Astrocyte of the spinal cord (primary cell): ENCODE results near the gene LIF.

ENCODE experiments used
- DNase-seq: peaks from one replicate; pipeline ENCODE4 v3.0.0; 2011; ENCODE audit warnings: low read depth, low spot score
- H3K4me3 ChIP-seq: 2 replicates; pipeline ENCODE4 v1.5.1; 2011; ENCODE audit warnings: low read depth, mild to moderate bottlenecking, low read length, moderate library complexity
- in situ Hi-C: cut with HindIII; loops from 2 replicates; pipeline ENCODE4 v1.10.0; 2017; ENCODE audit warnings: low sequenced_read_pairs
- TF ChIP-seq, protein P1 (sequence below): IDR thresholded peaks from 2 replicates; pipeline ENCODE4 v1.5.1; 2012; ENCODE audit warnings: low read depth, mild to moderate bottlenecking, low read length, inconsistent platforms

Gene LIF

DNA sequence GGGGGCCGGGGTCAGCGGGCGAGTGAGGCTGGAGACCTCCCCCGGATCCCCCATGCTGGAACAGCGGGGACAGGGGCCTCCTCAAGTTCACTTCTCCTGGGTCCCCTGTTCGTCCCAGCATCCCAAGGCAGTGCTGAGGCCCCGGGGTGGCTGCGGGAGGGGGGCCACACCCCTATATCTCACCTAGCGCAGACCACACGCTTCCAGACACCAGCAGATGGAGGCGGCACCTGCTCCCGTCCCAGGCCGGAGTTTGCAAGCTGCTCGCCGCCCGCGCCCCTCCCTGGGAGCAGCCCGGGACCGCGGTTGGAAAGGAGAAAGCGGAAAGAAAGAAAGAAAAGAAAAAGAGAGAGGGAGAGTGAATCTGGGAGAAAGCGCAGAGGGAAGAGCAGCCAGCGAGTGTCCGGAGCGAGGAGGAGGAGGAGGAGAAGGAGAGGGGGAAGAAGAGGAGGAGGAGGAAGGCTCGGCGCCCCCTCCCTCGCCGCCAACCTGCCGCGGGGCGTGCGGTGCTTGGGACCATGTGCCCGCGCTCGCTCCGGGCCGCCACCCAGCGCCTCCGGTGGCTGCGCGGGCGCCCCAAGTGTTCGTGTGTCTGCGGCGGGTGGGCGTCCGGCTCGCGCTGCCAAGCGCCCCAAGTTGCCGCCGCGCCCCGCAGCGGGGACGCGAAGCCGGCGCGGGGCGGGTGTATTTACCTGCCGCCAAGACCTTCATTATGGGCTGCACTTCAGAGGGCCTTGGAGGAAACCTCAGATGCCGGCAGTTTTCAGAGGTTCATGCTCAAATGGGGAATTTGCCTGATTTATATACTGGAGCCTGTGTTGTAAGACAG, at the start of gene LIF:
TSS of gene LIF (minus strand) at position 775 of the 829 bp plus-strand sequence. CDS start at position 711, 64 bp downstream.
- peak within 1 kb of the TSS; percentile 74 for H3K4me3 ChIP-seq
- peak; percentile 82 for DNase-seq
- TF ChIP-seq, protein P1, sequence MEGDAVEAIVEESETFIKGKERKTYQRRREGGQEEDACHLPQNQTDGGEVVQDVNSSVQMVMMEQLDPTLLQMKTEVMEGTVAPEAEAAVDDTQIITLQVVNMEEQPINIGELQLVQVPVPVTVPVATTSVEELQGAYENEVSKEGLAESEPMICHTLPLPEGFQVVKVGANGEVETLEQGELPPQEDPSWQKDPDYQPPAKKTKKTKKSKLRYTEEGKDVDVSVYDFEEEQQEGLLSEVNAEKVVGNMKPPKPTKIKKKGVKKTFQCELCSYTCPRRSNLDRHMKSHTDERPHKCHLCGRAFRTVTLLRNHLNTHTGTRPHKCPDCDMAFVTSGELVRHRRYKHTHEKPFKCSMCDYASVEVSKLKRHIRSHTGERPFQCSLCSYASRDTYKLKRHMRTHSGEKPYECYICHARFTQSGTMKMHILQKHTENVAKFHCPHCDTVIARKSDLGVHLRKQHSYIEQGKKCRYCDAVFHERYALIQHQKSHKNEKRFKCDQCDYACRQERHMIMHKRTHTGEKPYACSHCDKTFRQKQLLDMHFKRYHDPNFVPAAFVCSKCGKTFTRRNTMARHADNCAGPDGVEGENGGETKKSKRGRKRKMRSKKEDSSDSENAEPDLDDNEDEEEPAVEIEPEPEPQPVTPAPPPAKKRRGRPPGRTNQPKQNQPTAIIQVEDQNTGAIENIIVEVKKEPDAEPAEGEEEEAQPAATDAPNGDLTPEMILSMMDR = no peak
- in situ Hi-C loops = no loop called here

DNA sequence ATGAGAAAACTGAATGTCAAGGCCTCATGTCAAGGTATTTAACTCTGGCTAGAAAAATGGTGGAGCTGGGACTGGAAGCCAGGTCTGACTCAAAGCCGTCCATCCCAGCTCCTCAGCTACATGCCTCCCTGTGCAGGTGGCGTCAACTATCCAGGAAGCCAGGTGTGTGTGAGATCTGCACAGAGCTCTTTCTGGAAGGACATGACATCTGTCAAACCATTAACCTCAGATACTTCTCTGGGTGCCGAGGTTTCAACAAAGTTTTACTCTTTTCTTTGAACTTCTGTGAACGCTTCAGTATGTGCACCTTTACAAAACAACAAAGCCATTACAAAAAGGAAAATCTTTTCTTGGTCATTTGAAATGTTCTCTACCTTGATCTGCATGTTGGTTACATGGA, 49.8 kb upstream of the LIF start:
- TF ChIP-seq, protein P1 = no peak
- in situ Hi-C loops = no loop called here
- no peak for DNase-seq
- no peak overlapping the region for H3K4me3 ChIP-seq

DNA sequence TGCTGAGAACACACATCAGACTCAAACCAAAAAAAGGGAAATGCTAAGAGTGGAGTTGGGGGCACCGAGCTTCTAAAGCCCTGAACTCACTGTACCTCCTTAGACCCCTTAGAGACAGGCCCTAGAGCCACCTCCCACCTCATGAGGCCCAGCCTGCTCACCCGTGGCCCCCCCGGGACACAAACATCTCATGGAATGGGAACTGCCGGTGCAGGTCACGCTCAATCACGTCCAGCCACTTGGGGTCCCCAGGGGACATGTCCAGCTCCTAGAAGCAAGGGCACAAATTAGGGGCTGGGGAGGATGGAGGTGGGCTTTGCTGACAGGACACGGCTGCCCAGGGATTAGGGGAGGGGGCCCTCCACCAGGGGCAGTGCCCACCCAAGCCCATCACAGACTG, 49.0 kb upstream of the LIF start:
- in situ Hi-C loops = no loop called here

DNA sequence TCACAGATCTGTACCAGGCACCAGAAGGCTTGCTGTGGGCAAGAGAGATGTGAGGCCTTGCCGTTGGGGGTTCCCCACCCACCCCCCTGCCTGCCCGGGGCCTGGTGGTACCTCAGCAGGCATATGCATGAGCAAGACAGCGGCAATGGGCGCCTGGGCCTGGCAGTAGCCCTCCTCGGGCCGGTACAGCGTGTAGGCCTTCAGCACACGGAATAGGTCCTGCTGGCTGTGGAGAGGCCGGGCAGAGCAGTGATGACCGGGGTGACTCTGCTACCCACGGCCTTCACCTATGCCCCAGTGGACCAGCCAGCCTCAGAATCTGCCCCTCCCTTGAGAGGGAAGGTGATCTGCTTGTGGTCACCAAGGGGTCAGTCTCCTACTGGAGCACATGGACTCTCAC, 48.3 kb upstream of the LIF start:
- in situ Hi-C loops = no loop called here
- DNase-seq = no peak
- TF ChIP-seq, protein P1 = no peak
- H3K4me3 ChIP-seq = no peak overlapping the region

More for the DNA sequence above, 49.0 kb upstream of the LIF start:
- H3K4me3 ChIP-seq = no peak overlapping the region
- DNase-seq = no peak
- TF ChIP-seq, protein P1 = no peak

DNA sequence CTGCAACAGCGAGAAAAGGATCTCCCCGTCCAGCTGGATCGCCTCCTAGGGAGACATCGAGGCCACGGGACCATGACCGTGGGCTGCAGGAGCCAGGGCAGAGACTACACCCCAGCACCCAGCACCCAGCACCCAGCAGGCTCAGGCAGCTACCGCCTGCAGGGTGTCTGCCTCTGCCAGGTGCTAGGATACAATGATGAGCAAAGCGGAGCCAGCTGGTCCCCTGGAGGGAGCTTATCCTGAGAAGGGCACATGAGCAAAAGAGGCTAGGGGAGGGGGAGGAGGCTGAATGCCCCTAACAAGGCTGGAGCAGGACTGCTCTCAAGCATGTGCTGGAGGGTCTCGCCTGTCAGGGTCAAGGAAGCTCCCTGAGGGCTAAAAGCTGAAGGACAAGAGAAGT, 47.5 kb upstream of the LIF start:
- TF ChIP-seq, protein P1 = no peak
- DNase-seq = no peak
- H3K4me3 ChIP-seq = no peak overlapping the region
- in situ Hi-C loops = no loop called here

DNA sequence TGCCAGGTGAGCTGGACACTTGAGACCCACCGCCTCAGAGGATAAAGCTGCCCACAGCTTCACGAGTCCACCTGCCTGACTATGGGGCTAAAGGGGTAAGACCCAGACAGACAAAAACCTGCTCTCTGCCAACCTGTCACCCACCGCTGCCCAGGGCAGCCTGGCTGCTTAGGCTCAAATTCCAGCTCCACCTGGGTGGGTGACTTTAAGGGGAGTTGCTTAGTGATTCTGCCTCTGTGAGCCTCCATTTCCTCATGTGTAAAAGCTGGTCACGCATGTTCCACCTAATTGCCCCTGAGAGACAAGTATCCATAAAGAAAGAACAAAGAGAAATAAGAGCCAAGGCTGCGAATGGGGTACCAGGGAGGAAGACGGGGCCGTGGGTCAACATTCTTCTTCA, 46.5 kb upstream of the LIF start:
- TF ChIP-seq, protein P1 = no peak
- in situ Hi-C loops = no loop called here
- DNase-seq = no peak
- H3K4me3 ChIP-seq = no peak overlapping the region
